ENCODE data around the gene DMP1. TPM values are rescaled to one million over a fixed set of nuclear protein-coding genes. Genes with fewer than 3 reads are reported as not detected.

Gene DMP1
- total RNA-seq, 1 donor from 2014 or later, result not detected

DNA sequence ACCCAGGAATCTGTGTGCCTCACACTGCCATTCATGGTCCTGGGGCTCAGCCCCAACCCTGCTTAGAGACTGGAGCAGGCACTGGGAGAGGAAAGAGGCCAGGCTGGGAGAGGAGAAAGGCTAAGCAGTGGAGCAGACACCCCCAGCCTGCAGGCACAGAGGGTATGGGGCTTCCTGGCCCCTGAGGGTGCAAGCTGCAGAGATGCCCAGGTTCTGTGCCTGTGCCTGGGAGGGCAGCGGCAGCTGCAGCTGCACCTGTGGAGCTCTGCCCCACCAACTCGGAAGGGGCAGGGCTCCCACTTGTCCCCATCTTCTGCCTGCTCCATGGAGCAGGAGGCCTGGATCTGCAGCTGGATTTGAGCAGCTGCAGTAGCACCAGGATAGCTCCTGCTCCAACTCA, 47.9 kb downstream of the DMP1 start:
- Histone ChIP-seq H3K9me3 (no peaks in the 10 kb centered on the region), H3K27ac (no peak overlapping the region), H3K36me3 (no peaks in the 10 kb centered on the region), H3K4me3 (no peak overlapping the region), H3K4me1 (no peaks in the 10 kb centered on the region), H3K27me3 (no peaks in the 10 kb centered on the region)
- TF ChIP-seq, protein P1, sequence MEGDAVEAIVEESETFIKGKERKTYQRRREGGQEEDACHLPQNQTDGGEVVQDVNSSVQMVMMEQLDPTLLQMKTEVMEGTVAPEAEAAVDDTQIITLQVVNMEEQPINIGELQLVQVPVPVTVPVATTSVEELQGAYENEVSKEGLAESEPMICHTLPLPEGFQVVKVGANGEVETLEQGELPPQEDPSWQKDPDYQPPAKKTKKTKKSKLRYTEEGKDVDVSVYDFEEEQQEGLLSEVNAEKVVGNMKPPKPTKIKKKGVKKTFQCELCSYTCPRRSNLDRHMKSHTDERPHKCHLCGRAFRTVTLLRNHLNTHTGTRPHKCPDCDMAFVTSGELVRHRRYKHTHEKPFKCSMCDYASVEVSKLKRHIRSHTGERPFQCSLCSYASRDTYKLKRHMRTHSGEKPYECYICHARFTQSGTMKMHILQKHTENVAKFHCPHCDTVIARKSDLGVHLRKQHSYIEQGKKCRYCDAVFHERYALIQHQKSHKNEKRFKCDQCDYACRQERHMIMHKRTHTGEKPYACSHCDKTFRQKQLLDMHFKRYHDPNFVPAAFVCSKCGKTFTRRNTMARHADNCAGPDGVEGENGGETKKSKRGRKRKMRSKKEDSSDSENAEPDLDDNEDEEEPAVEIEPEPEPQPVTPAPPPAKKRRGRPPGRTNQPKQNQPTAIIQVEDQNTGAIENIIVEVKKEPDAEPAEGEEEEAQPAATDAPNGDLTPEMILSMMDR (IDR thresholded peaks at IDR 0.05), result no peak
- no peak for DNase-seq (ENCODE audit: low spot score in 2 of 2)
- intact Hi-C loops (cut with DNase I), result no loop called here

DNA sequence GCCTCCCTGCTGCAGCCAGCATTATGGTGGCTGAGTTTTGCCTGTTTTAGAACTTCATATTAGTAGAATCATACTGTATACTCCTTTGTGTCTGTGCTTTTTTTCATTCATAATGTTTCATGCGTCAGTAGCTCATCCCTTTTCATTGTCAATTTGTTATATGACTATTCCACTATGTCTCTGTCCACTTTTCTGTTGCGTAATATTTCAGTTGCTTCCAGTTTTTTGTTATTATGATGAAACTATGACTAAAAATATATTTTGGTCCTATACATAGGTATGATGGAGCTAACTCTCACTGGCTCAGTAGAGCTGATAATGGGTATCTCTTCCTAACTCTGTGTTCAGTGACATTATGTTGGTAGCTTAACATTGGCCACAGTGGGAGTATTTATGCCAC, 48.3 kb downstream of the DMP1 start:
- TF ChIP-seq, protein P1 (IDR thresholded peaks at IDR 0.05), result no peak
- Histone ChIP-seq H3K36me3 (no peaks in the 10 kb centered on the region), H3K9me3 (no peaks in the 10 kb centered on the region), H3K4me1 (no peaks in the 10 kb centered on the region), H3K4me3 (no peak overlapping the region), H3K27me3 (no peaks in the 10 kb centered on the region), H3K27ac (no peak overlapping the region)
- DNase-seq (ENCODE audit: low spot score in 2 of 2), result no peak
- intact Hi-C loops (cut with DNase I), result no loop called here

DNA sequence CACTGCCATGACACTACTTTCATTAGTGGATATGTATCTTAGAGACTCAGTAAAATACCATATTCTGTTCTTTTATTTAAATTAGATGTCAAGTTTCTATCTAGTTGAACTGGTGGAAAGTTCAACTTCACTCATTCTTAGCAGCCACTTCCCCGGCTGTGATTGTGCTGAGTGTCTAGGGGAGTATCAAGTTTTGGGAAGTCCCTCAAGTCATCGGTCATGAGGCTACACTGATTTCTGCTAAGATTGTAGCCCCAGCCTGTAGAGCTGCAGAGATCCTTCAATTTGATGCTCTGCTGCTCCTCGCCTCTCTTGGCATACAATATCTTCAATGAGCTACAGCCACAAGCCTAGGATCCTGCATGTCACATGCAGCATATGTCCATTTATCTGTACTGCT, 53.9 kb downstream of the DMP1 start:
- TF ChIP-seq, protein P1 (IDR thresholded peaks at IDR 0.05), result no peak
- no peaks in the 10 kb centered on the region for H3K36me3 ChIP-seq
- no peaks in the 10 kb centered on the region for H3K27me3 ChIP-seq
- H3K4me3 ChIP-seq, result no peak overlapping the region
- no peaks in the 10 kb centered on the region for H3K9me3 ChIP-seq
- intact Hi-C loops (cut with DNase I), result no loop called here
- no peak for DNase-seq (ENCODE audit: low spot score in 2 of 2)
- H3K4me1 ChIP-seq, result no peaks in the 10 kb centered on the region
- no peak overlapping the region for H3K27ac ChIP-seq

DNA sequence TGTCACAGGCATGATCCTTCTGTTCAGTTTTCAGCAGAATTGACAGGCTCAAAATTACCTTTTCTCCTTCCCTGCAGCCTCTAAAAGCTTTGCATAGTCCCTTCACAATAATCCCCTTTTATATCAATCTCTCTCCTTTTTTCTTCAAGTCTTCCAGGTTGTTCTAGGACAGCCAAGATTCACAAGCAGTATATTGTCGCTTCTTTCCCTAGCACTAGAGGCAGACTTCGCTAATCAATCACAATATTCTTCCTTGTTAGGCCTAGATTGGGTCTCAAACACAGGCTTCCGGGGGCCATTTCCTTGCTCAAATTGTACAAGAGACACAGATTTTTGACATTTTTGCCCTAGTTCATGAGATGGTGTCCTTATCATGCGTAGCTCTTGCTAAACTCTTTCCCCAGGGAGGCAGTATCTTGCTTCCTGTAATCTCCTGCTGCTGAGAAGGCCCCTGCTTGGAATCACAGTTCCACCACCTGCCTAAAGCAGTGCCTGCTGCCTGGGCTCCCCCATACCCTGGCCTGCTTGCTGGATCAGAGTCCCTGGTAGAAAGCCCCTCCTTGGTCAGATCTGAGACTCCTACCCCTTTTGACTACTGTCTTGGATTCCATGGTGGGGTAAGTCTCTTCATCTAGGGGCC, 57.3 kb downstream of the DMP1 start:
- TF ChIP-seq, protein P1 (IDR thresholded peaks at IDR 0.05), result no peak
- H3K4me1 ChIP-seq, result no peaks in the 10 kb centered on the region
- H3K27ac ChIP-seq, result no peak overlapping the region
- H3K36me3 ChIP-seq, result no peaks in the 10 kb centered on the region
- DNase-seq (ENCODE audit: low spot score in 2 of 2), result no peak
- no peaks in the 10 kb centered on the region for H3K9me3 ChIP-seq
- no peaks in the 10 kb centered on the region for H3K27me3 ChIP-seq
- intact Hi-C loops (cut with DNase I), result no loop called here
- H3K4me3 ChIP-seq, result no peak overlapping the region

Other genes with a start within 250 kb of the DMP1 start
- 35.9 TPM for gene NUDT9, start 227.7 kb upstream of the DMP1 start, total RNA-seq
- gene SPARCL1, start 120.9 kb upstream of the DMP1 start, total RNA-seq, result 830 TPM
- gene DSPP, start 41.8 kb upstream of the DMP1 start, total RNA-seq, result not detected
- not detected for gene IBSP, start 149.3 kb downstream of the DMP1 start, total RNA-seq
- not detected for gene MEPE, start 182.7 kb downstream of the DMP1 start, total RNA-seq

All from ascending aorta (tissue), 2 donors.